IMR-90 (cell line): ENCODE measurements around the gene LRRC61. TPM values are rescaled to one million over a fixed set of nuclear protein-coding genes. Genes with fewer than 3 reads are reported as not detected.
"Not testable (repeated sequence)": the region's sequence is repeated elsewhere in the genome, so short reads cannot be mapped to it uniquely, and the experiment has no call there.

Source experiments
- ATAC-seq: fragments of 200-7000 bp; cut with Tn5 transposase; 2 replicates; pipeline ENCODE4 v1.9.1; 2020; ENCODE audit warnings: low read depth, mild to moderate bottlenecking, moderate library complexity
- BruUV-seq: library from RNA; stranded (reverse); fragments of 400-500 nt; replicated peaks from 2 replicates; lab custom pipeline; 2021; lab: Mats Ljungman, UMichigan
- CTCF ChIA-PET: fragments of 300-600 bp; formaldehyde crosslinking; extraction: SDS; loops from one replicate; lab custom pipeline; 2021; ENCODE audit warnings: antibody characterized with exemption; lab: Yijun Ruan, JAX
- POLR2A ChIA-PET: fragments of 300-600 bp; sonication (Branson Sonifier 250); formaldehyde crosslinking; loops from one replicate; lab custom pipeline; 2022; ENCODE audit warnings: antibody characterized with exemption; ENCODE audit not compliant: unreplicated experiment; lab: Charles Lee
- DNase-seq: peaks from one replicate; pipeline ENCODE4 v3.0.0; 2013
- H2AFZ ChIP-seq: replicated peaks from 2 replicates; pipeline ENCODE3; 2013; ENCODE audit warnings: low read length, mild to moderate bottlenecking; ENCODE audit not compliant: poor library complexity
- H2AK5ac ChIP-seq: 2 replicates; pipeline ENCODE4 v1.6.1; 2013; ENCODE audit warnings: low read depth, low read length, inconsistent platforms
- H2AK9ac ChIP-seq: replicated peaks from 2 replicates; pipeline ENCODE3; 2013; ENCODE audit warnings: mild to moderate bottlenecking, low read depth, low read length, moderate library complexity; ENCODE audit not compliant: poor library complexity
- H2BK120ac ChIP-seq: 2 replicates; pipeline ENCODE4 v1.6.1; 2013; ENCODE audit warnings: low read depth, low read length, inconsistent platforms
- H2BK15ac ChIP-seq: 3 replicates; pipeline ENCODE4 v1.6.1; 2013; ENCODE audit warnings: low read depth, low read length, inconsistent platforms
- H2BK20ac ChIP-seq: 2 replicates; pipeline ENCODE4 v1.6.1; 2013; ENCODE audit warnings: low read depth, mild to moderate bottlenecking, inconsistent platforms, low read length, moderate library complexity
- H2BK5ac ChIP-seq: 2 replicates; pipeline ENCODE4 v1.6.1; 2013; ENCODE audit warnings: mild to moderate bottlenecking, low read depth, low read length, inconsistent platforms; ENCODE audit not compliant: poor library complexity, severe bottlenecking
- H3K14ac ChIP-seq: replicated peaks from 2 replicates; pipeline ENCODE4 v1.6.1; 2013; ENCODE audit warnings: low read depth, low read length, inconsistent platforms
- H3K18ac ChIP-seq: 2 replicates; pipeline ENCODE4 v1.6.1; 2013; ENCODE audit warnings: low read depth, low read length, control low read depth
- H3K23ac ChIP-seq: 2 replicates; pipeline ENCODE4 v1.6.1; 2013; ENCODE audit warnings: low read depth, low read length, inconsistent platforms
- H3K27ac ChIP-seq: 2 replicates; pipeline ENCODE4 v1.5.1; 2013; ENCODE audit warnings: mild to moderate bottlenecking, control low read depth, low read length; ENCODE audit not compliant: insufficient read depth
- H3K27me3 ChIP-seq: 2 replicates; pipeline ENCODE4 v1.6.1; 2013; ENCODE audit warnings: low read length; ENCODE audit not compliant: control insufficient read depth, insufficient read depth
- H3K36me3 ChIP-seq: 2 replicates; pipeline ENCODE4 v1.6.1; 2013; ENCODE audit warnings: low read length, mixed read lengths; ENCODE audit not compliant: control insufficient read depth, insufficient read depth
- H3K4ac ChIP-seq: 2 replicates; pipeline ENCODE4 v1.6.1; 2013; ENCODE audit warnings: low read depth, low read length, inconsistent platforms
- H3K4me1 ChIP-seq: 2 replicates; pipeline ENCODE4 v1.6.1; 2013; ENCODE audit warnings: low read length, mixed read lengths; ENCODE audit not compliant: control insufficient read depth, insufficient read depth
- H3K4me2 ChIP-seq: 2 replicates; pipeline ENCODE4 v1.6.1; 2013; ENCODE audit warnings: low read depth, mild to moderate bottlenecking, control low read depth, low read length, moderate library complexity
- H3K4me3 ChIP-seq: 2 replicates; pipeline ENCODE4 v1.5.1; 2013; ENCODE audit warnings: low read depth, mild to moderate bottlenecking, control low read depth, low read length, moderate library complexity; ENCODE audit not compliant: insufficient read depth
- H3K56ac ChIP-seq: 2 replicates; pipeline ENCODE4 v1.6.1; 2013; ENCODE audit warnings: low read length, inconsistent platforms; ENCODE audit not compliant: insufficient read depth; ENCODE audit errors: extremely low read depth
- H3K79me1 ChIP-seq, 2 experiments: 2 replicates each; pipeline ENCODE4 v1.6.1; 2013; ENCODE audit warnings: low read length in 2 of 2, inconsistent platforms in 1 of 2, low read depth in 1 of 2
- H3K9ac ChIP-seq: 2 replicates; pipeline ENCODE4 v1.6.1; 2013; ENCODE audit warnings: low read depth, low read length, control low read depth
- H3K9me1 ChIP-seq: 2 replicates; pipeline ENCODE4 v1.6.1; 2013; ENCODE audit warnings: low read length, inconsistent platforms; ENCODE audit not compliant: insufficient read depth
- H3K9me3 ChIP-seq: 2 replicates; pipeline ENCODE4 v1.6.1; 2013; ENCODE audit warnings: low read length; ENCODE audit not compliant: control insufficient read depth, insufficient read depth
- H4K20me1 ChIP-seq: 2 replicates; pipeline ENCODE4 v1.6.1; 2013; ENCODE audit warnings: low read length, inconsistent platforms; ENCODE audit not compliant: insufficient read depth
- H4K5ac ChIP-seq: 2 replicates; pipeline ENCODE4 v1.6.1; 2013; ENCODE audit warnings: mild to moderate bottlenecking, low read depth, low read length, control low read depth
- H4K8ac ChIP-seq, 2 experiments: 2 replicates each; pipeline ENCODE4 v1.6.1; 2013; ENCODE audit warnings: low read depth in 2 of 2, low read length in 2 of 2, control low read depth in 1 of 2, inconsistent platforms in 1 of 2
- H4K91ac ChIP-seq: 2 replicates; pipeline ENCODE4 v1.6.1; 2013; ENCODE audit warnings: low read depth, low read length, inconsistent platforms; ENCODE audit not compliant: insufficient read depth
- BHLHE40 ChIP-seq: fragments of 150-350 bp; IDR thresholded peaks from 2 replicates; pipeline ENCODE4 v1.6.1; 2016; ENCODE audit warnings: mild to moderate bottlenecking, low read depth, low read length
- CEBPB ChIP-seq: IDR thresholded peaks from 2 replicates; pipeline ENCODE4 v1.6.1; 2012; ENCODE audit warnings: low read depth, low read length, improper control_type of control experiment
- FOS ChIP-seq: fragments of 150-350 bp; IDR thresholded peaks from 2 replicates; pipeline ENCODE4 v1.6.1; 2016; ENCODE audit warnings: low read depth, low read length
- RAD21 ChIP-seq: IDR thresholded peaks from 2 replicates; pipeline ENCODE4 v1.6.1; 2012; ENCODE audit warnings: low read length, improper control_type of control experiment
- RFX5 ChIP-seq: IDR thresholded peaks from 2 replicates; pipeline ENCODE4 v1.8.0; 2012; ENCODE audit warnings: low read depth, mild to moderate bottlenecking, low read length, moderate library complexity
- SMC3 ChIP-seq: fragments of 150-350 bp; IDR thresholded peaks from 2 replicates; pipeline ENCODE4 v1.6.1; 2016; ENCODE audit warnings: low read depth, mild to moderate bottlenecking, antibody characterized with exemption, low read length, moderate library complexity
- WGBS, 2 experiments: methylation state at CpG; one replicate each; pipeline versions ENCODE4 v1.1.5 to v1.1.7; 2013; ENCODE audit warnings: missing lambda C conversion rate in 2 of 2; ENCODE audit not compliant: insufficient read length in 1 of 2; ENCODE audit errors: extremely low coverage in 2 of 2; 5-methylcytosine and 5-hydroxymethylcytosine counted together
- dilution Hi-C: fragments of 300-500 bp; cut with HindIII; formaldehyde crosslinking; loops from one replicate; pipeline ENCODE4 v1.14.3; 2018; ENCODE audit warnings: low sequenced_read_pairs; ENCODE audit not compliant: unreplicated experiment
- in situ Hi-C: fragments of 300-500 bp; cut with MboI; formaldehyde crosslinking; loops from 3 replicates; pipeline ENCODE4 v1.14.3; 2019; ENCODE audit warnings: low sequenced_read_pairs, inconsistent platforms, mixed read lengths
- intact Hi-C: fragments of 100-400 bp; cut with micrococcal nuclease; formaldehyde crosslinking; loops from 2 replicates; pipeline ENCODE4 v1.10.0; 2022
- polyA plus RNA-seq, 3 experiments: library from polyadenylated mRNA; depleted of rRNA; stranded (reverse); fragments of >200 nt; gene quantifications; 2 replicates each; pipeline ENCODE4 v1.2.3, GENCODE V29; 2012; ENCODE audit warnings: low replicate concordance in 1 of 3
- total RNA-seq: library from RNA; depleted of rRNA; stranded (reverse); fragments of >200 nt; gene quantifications from 2 replicates; pipeline ENCODE4 v1.2.3, GENCODE V29; 2012
- TF ChIP-seq, protein P1 (sequence below): conservative IDR thresholded peaks from 2 replicates; pipeline ENCODE4 v1.5.1; 2012; ENCODE audit warnings: mild to moderate bottlenecking, low read depth, low read length, improper control_type of control experiment

Gene LRRC61
- total and polyA plus RNA-seq, 2 of the 4 experiments (the other 2 are of a cell fraction) = 0.07 TPM; not detected in 1

DNA sequence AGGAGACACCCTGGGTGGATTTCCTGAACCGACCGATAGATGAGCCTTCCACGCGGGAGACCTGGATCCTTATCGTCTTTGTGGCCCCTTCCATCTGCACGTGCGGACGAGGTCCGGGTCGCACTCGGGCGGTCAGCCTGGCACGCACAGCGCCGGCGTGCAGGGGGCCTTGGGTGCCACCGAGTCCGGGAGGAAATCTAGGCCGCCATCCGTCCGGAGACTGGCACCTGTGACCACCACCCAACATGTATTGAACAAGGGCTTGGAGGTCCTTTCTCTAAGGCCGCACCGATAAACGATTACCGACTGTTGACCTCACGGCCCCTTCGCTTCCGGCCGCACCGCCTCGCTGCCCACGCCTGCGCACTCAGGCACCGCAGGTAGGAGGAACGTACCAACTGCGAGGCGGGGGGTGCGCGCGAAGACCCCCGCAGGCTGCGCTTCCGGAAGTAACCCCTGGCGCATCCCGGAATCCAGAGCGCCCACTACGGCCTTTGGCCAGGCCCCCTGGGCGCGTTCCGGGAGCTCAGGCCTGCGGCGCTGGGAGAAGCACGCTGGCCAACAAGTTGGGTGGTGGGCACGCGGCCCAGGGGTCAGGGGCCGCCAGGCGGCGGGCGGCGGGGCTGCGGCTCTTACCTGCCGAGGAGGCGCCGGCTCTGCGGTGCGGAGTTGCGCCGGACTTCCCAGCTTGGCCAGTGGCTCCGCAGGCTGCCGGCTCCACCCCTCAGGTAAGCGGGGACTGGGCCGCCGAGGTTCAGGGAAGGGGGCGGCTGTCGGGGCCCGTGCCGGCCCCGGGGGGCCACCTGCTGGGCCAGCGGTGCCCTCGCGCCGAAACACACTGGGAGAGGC lies at the start of gene LRRC61, which contains the start of gene ACTR3C (continued):
- TF ChIP-seq RFX5 (no peak), BHLHE40 (no peak), CEBPB (no peak), FOS (no peak)

GRCh38 chr7:150276132-150276695 lies 46.9 kb upstream of the LRRC61 start:
- H4K8ac ChIP-seq, H3K4me1 ChIP-seq, H3K9me3 ChIP-seq, dilution Hi-C loops, H3K14ac ChIP-seq, H2BK20ac ChIP-seq, BruUV-seq, H3K36me3 ChIP-seq, H2AK9ac ChIP-seq, H3K4me2 ChIP-seq, H3K9ac ChIP-seq, H2AK5ac ChIP-seq, H3K9me1 ChIP-seq, H2BK15ac ChIP-seq, H2BK5ac ChIP-seq, H3K27ac ChIP-seq, H4K20me1 ChIP-seq, H3K79me1 ChIP-seq, POLR2A ChIA-PET, H3K4me3 ChIP-seq, H3K27me3 ChIP-seq, CTCF ChIA-PET, H4K91ac ChIP-seq, H2BK120ac ChIP-seq, H3K56ac ChIP-seq, H3K4ac ChIP-seq, in situ Hi-C loops, H4K5ac ChIP-seq, H3K23ac ChIP-seq, H2AFZ ChIP-seq, H3K18ac ChIP-seq: not testable (repeated sequence)
- no CpG with 5 or more reads among the region's 6 CpGs for WGBS, 2 experiments
- DNase-seq (peak; percentile 16), ATAC-seq (peak; percentile 100)
- TF ChIP-seq SMC3 (peak; percentile 33; the same call in 1 of the 2 replicates), RAD21 (peak; percentile 60)
- TF ChIP-seq, protein P1, sequence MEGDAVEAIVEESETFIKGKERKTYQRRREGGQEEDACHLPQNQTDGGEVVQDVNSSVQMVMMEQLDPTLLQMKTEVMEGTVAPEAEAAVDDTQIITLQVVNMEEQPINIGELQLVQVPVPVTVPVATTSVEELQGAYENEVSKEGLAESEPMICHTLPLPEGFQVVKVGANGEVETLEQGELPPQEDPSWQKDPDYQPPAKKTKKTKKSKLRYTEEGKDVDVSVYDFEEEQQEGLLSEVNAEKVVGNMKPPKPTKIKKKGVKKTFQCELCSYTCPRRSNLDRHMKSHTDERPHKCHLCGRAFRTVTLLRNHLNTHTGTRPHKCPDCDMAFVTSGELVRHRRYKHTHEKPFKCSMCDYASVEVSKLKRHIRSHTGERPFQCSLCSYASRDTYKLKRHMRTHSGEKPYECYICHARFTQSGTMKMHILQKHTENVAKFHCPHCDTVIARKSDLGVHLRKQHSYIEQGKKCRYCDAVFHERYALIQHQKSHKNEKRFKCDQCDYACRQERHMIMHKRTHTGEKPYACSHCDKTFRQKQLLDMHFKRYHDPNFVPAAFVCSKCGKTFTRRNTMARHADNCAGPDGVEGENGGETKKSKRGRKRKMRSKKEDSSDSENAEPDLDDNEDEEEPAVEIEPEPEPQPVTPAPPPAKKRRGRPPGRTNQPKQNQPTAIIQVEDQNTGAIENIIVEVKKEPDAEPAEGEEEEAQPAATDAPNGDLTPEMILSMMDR = peak; percentile 54
- intact Hi-C loops = loop anchor here (1.0 kb wide), 1 partner anchor 393 kb away; no protein-coding TSS in a partner anchor
